Fibroblast of lung (primary cell): ENCODE data around the gene MAP3K15. TPM values are rescaled to one million over a fixed set of nuclear protein-coding genes. Genes with fewer than 3 reads are reported as not detected.
A peak's percentile ranks its signal among the peaks of the same experiment; 100 is the strongest.

Source experiments
- DNase-seq, 2 donors: peaks; one replicate each; pipeline versions ENCODE4 v3.0.0 to v3.0.0-alpha.2; 2010; ENCODE audit warnings: low read depth in 2 of 2
- H2AFZ ChIP-seq: 2 replicates; pipeline ENCODE4 v1.5.1; 2012; ENCODE audit warnings: low read length, control low read depth, inconsistent platforms
- H3K27ac ChIP-seq: 2 replicates; pipeline ENCODE4 v1.5.1; 2011; ENCODE audit warnings: low read length, control low read depth; ENCODE audit not compliant: insufficient read depth
- H3K27me3 ChIP-seq: 2 replicates; pipeline ENCODE4 v1.5.1; 2011; ENCODE audit warnings: mild to moderate bottlenecking, low read length; ENCODE audit not compliant: control insufficient read depth, insufficient read depth
- H3K36me3 ChIP-seq: 2 replicates; pipeline ENCODE4 v1.5.1; 2011; ENCODE audit warnings: low read length; ENCODE audit not compliant: control insufficient read depth, insufficient read depth
- H3K4me1 ChIP-seq: 2 replicates; pipeline ENCODE4 v1.5.1; 2011; ENCODE audit warnings: low read length; ENCODE audit not compliant: control insufficient read depth, insufficient read depth; ENCODE audit errors: extremely low read depth
- H3K4me2 ChIP-seq: 2 replicates; pipeline ENCODE4 v1.5.1; 2011; ENCODE audit warnings: low read length, control low read depth; ENCODE audit not compliant: insufficient read depth; ENCODE audit errors: extremely low read depth
- H3K4me3 ChIP-seq, 4 experiments: fragments of 200-600 bp in 1 of 4; sonication (generic) in 1 of 4; replicated peaks in 1 of 4; 2 replicates each; pipeline ENCODE4 v1.5.1; 2011 to 2016; ENCODE audit warnings: low read length in 4 of 4, low read depth in 3 of 4, mild to moderate bottlenecking in 3 of 4, control low read depth in 2 of 4, inconsistent platforms in 1 of 4, mixed read lengths in 1 of 4; ENCODE audit not compliant: insufficient read depth in 1 of 4; ENCODE audit errors: control extremely low read depth in 1 of 4
- H3K79me2 ChIP-seq: 2 replicates; pipeline ENCODE4 v1.5.1; 2012; ENCODE audit warnings: mild to moderate bottlenecking, low read length, inconsistent platforms; ENCODE audit not compliant: control insufficient read depth, insufficient read depth
- H3K9ac ChIP-seq: 2 replicates; pipeline ENCODE4 v1.5.1; 2011; ENCODE audit warnings: mild to moderate bottlenecking, low read length, control low read depth; ENCODE audit not compliant: insufficient read depth
- H3K9me3 ChIP-seq: 2 replicates; pipeline ENCODE4 v1.5.1; 2012; ENCODE audit warnings: low read depth, low read length; ENCODE audit not compliant: control insufficient read depth, insufficient read depth
- H4K20me1 ChIP-seq: 2 replicates; pipeline ENCODE4 v1.5.1; 2011; ENCODE audit warnings: low read length; ENCODE audit not compliant: control insufficient read depth, insufficient read depth; ENCODE audit errors: extremely low read depth
- CTCF ChIP-seq, 2 donors: IDR thresholded peaks in 1 of 2; conservative IDR thresholded peaks in 1 of 2; 1 replicate in 1 of 2; 2 replicates in 1 of 2; pipeline ENCODE4 v1.5.1; 2011 to 2012; ENCODE audit warnings: low read length in 2 of 2, control low read depth in 1 of 2, inconsistent platforms in 1 of 2, low read depth in 1 of 2, mild to moderate bottlenecking in 1 of 2
- EZH2 ChIP-seq: IDR thresholded peaks from 2 replicates; pipeline ENCODE4 v1.5.1; 2012; ENCODE audit warnings: low read length, control low read depth, mild to moderate bottlenecking; ENCODE audit errors: missing control alignments
- polyA plus RNA-seq, 2 donors: library from polyadenylated mRNA; depleted of rRNA in 1 of 2; stranded (reverse) in 1 of 2; unstranded in 1 of 2; fragments of >200 nt; gene quantifications; 2 replicates each; pipeline ENCODE4 v1.2.1, GENCODE V29; 2011 to 2012; ENCODE audit warnings: missing spikeins in 1 of 2
- total RNA-seq: library from RNA; depleted of rRNA; stranded (reverse); fragments of >200 nt; gene quantifications from 2 replicates; pipeline ENCODE4 v1.2.1, GENCODE V29; 2014

MAP3K15 gene
- total and polyA plus RNA-seq, 2 donors (not counting 1 experiment from before 2014, with no cell fraction given) = under 0.01 to 0.14 TPM

GRCh38 chrX:19544693-19545305 is 29.5 kb upstream of the MAP3K15 start:
- H4K20me1 ChIP-seq = no peaks in the 10 kb centered on the region
- H3K36me3 ChIP-seq = no peaks in the 10 kb centered on the region
- H3K4me1 ChIP-seq = no peaks in the 10 kb centered on the region
- no peaks in the 10 kb centered on the region for H3K79me2 ChIP-seq
- H2AFZ ChIP-seq = no peak overlapping the region
- H3K4me2 ChIP-seq = no peak overlapping the region
- no peak for TF ChIP-seq EZH2
- peak; percentile 64 to 71 for TF ChIP-seq CTCF (conservative IDR thresholded peaks at IDR 0.05 in 1 of 2, IDR thresholded peaks at IDR 0.05 in 1 of 2; ENCODE audit: low read depth in 1 of 2, low read length in 2 of 2)
- DNase-seq = peak; percentile 42 to 63
- no peaks in the 10 kb centered on the region for H3K9me3 ChIP-seq
- no peak overlapping the region for H3K4me3 ChIP-seq
- H3K9ac ChIP-seq = no peak overlapping the region
- no peaks in the 10 kb centered on the region for H3K27me3 ChIP-seq
- no peak overlapping the region for H3K27ac ChIP-seq

- Histone ChIP-seq H3K4me3 (no peak overlapping the region), H3K27ac (no peak overlapping the region), H3K27me3 (no peaks in the 10 kb centered on the region), H2AFZ (no peak overlapping the region), H3K9ac (no peak overlapping the region), H4K20me1 (no peaks in the 10 kb centered on the region), H3K36me3 (no peaks in the 10 kb centered on the region), H3K79me2 (no peaks in the 10 kb centered on the region), H3K4me2 (no peak overlapping the region), H3K9me3 (no peaks in the 10 kb centered on the region), H3K4me1 (no peaks in the 10 kb centered on the region)
- TF ChIP-seq CTCF (conservative IDR thresholded peaks at IDR 0.05 in 1 of 2, IDR thresholded peaks at IDR 0.05 in 1 of 2; ENCODE audit: low read depth in 1 of 2, low read length in 2 of 2) (no peak), EZH2 (no peak)
- DNase-seq = no peak
Measured at GRCh38 chrX:19543951-19544381, 28.7 kb upstream of the MAP3K15 start.

- Histone ChIP-seq H3K4me2 (no peak overlapping the region), H3K27ac (no peak overlapping the region), H2AFZ (no peak overlapping the region), H4K20me1 (no peaks in the 10 kb centered on the region), H3K9me3 (no peaks in the 10 kb centered on the region), H3K4me3 (no peak overlapping the region), H3K27me3 (no peaks in the 10 kb centered on the region), H3K36me3 (no peaks in the 10 kb centered on the region), H3K4me1 (no peaks in the 10 kb centered on the region), H3K9ac (no peak overlapping the region), H3K79me2 (no peaks in the 10 kb centered on the region)
- no peak for TF ChIP-seq CTCF (conservative IDR thresholded peaks at IDR 0.05 in 1 of 2, IDR thresholded peaks at IDR 0.05 in 1 of 2; ENCODE audit: low read depth in 1 of 2, low read length in 2 of 2)
- TF ChIP-seq EZH2 = no peak
- no peak for DNase-seq
Measured at GRCh38 chrX:19543020-19543715, 27.9 kb upstream of the MAP3K15 start.
